GM21619 (cell line): ENCODE measurements around the gene GCSAM.

Experiments
- ATAC-seq: cut with Tn5 transposase; IDR thresholded peaks from one replicate; pipeline ENCODE4 v1.9.1; 2021; ENCODE audit not compliant: unreplicated experiment

GCSAM gene

GRCh38 chr3:112132975-112133448, at the start of gene GCSAM:
TSS of gene GCSAM (minus strand) at chr3:112133248. CDS start at chr3:112133120, 128 bp downstream.
- ATAC-seq: peak; percentile 72

GRCh38 chr3:112175646-112176045, 42.6 kb upstream of the GCSAM start:
- ATAC-seq: no peak

- no peak for ATAC-seq
These were observed 42.0 kb upstream of the GCSAM start for GRCh38 chr3:112175037-112175436.

- ATAC-seq: no peak
These were observed 38.1 kb upstream of the GCSAM start for GRCh38 chr3:112171144-112171543.

DNA sequence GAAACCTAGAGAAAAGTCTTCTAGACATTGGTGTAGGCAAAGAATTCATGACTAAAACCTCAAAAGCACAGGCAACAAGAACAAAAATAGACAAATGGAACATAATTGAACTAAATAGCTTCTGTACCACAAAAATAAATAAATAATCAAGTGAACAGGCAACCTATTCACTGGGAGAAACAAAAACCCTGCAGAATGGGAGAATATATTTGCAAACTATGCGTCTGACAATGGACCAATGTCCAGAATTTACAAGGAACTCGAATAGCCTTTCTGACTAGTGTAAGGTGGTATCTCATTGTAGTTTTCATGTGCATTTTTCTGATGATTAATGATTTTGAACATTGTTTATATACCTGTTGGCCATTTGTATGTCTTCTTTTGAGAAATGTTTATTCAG, 37.0 kb upstream of the GCSAM start:
- ATAC-seq: no peak

GRCh38 chr3:112167758-112168157, 34.7 kb upstream of the GCSAM start:
- peak; percentile 78 for ATAC-seq

DNA sequence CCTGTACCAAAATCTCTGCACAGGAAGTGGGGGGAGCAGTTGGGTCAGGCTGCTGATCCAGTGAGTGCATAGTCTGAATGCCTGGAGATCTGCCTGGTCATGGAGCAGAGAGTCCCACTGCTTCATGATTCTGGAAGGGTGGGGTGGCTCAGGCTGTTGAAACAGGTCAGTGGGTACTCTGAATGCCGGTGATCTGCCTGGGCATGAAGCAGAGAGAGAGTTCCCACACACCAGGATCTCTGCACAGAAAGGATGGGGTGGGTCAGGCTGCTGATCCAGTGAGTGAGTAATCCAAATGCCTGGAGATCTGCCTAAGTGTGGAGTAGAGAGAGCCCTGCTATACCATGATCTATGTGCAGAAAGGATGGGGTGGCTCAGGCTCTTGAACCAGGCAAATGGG, 16.1 kb upstream of the GCSAM start:
- no peak for ATAC-seq

DNA sequence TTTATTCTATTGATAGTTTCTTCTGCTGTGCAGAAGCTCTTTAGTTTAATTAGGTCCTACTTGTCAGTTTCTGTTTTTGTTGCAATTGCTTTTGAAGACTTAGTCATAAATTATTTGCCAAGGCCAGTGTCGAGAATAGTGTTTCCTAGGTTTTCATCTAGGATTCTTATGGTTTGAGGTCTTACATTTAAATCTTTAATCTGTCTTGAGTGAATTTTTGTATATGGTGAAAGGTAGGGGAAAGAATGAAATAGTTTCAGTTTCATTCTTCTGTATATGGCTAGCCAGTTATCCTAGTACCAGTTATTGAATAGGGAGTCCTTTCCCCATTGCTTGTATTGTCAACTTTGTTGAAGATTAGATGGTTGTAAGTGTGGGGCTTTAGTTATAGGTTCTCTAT, 10.6 kb upstream of the GCSAM start:
- no peak for ATAC-seq

DNA sequence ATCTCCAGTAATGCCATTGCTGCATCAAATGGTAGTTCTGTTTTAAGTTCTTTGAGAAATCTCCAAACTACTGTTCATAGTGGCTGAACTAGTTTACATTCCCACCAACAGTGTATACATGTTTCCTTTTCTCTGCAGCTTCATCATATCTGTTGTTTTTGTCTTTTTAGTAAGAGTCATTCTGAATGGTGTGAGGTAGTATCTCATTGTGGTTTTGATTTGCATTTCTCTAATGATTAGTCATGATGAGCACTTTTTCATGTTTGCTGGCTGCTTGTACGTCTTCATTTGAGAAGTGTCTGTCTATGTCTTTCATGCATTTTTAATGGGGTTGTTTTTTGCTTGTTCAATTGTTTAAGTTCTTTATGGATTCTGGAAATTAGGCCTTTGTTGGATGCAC, 10.2 kb upstream of the GCSAM start:
- no peak for ATAC-seq

GRCh38 chr3:112141293-112141692, 8.2 kb upstream of the GCSAM start:
- no peak for ATAC-seq

DNA sequence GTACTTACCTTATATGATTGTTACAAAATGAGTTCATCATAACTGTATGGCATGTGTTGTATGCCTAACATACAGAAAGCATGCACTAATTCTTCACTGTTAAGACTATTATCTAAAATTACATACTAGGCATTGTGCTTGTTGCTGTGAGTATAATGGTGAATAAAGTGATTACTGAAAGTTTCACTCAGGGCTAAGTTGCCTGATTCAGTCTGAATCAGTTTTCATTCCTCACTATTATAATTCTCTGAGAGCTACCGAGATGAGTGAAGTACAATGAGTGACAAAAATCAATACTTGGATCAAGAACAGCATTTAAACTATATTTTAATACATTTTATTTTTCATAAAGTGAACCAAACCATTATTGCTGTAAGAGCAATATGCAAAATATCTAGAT, 7.5 kb upstream of the GCSAM start:
- no peak for ATAC-seq

DNA sequence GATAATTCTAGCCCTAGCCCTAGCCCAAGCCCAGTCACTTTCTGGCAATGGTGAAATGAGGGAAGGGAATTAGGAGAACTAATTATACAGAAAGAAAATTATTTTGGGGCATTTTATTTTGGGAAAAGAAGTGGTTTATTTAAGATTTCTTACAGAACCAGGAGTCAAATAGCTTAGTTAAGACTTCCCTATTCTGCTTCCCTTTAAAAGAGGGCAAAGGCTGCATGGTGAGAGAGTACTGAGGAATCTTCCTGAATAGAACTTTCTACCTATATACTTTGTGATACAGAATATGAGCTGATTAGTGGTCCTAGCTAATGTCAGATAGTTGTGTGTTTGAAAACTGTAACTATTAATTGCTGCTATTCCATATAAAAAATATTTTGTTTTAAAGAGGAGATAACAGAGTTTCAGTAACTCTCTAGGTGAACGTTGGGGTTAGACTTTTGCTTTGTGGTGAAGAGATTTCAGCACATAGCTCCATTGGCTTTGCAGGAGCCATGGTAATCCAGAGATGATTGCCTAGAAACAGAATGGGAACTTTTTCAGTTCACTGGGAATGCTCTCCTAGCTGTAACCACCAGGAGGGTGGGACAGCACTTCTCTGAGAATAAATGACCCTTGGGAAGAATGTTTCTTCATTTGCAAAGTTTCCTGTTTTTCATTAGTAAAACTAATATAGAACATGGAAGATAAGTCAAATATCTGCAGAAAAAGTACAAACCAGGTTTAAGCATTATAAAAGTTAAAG, 5.3 kb upstream of the GCSAM start:
- no peak for ATAC-seq

DNA sequence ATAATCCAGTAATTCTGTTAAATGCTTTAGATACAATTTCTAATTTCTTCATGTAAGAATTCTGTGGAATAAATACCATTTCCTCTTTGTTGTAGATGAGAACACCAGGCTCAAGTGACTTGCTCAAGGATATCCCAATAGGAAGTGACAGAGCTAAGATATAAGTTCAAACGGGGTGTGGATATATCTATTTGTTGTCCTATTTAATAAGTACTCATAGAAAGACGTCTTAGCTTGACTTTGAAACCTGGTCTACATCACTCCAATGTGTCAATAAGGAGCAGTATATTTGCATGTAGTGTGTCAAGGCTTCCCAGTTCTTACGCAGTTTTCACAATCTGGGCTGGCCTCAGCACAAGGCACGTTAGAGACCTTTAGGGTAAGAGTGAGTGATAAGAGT, 4.7 kb upstream of the GCSAM start:
- no peak for ATAC-seq

DNA sequence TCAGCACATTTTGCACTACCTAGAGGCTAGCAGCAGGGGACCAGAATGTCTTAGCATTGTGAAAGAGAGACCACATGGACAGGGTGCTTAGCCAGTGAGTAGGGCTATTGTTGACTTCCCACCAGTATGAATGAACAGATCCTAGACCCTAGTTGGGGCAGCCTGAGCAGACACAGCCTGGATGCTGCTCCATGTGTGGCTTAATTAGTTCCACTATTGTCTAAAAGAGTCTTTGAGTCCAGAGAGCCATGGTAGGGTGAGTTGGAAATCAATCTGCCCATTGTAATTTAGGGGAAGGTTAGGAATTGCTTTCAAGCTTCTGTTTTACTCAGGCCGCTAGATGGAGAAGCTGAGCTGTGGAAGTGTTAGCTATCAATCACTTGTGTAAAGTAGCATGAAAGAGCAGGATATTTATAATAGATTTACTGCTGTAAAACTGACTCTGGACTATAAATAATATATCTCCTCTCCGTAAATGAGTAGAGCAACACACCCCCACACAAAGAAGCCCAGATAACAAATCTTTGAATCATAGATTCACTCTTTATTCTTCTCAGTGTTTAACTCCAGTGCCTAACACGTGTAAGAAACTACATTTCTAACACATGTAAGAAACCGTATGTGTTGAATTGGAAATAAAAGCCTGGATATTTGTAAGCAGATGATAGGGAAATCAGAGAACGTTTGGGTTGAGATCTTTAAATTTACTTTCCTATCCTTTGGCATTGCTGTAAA, 4.1 kb upstream of the GCSAM start:
- no peak for ATAC-seq

DNA sequence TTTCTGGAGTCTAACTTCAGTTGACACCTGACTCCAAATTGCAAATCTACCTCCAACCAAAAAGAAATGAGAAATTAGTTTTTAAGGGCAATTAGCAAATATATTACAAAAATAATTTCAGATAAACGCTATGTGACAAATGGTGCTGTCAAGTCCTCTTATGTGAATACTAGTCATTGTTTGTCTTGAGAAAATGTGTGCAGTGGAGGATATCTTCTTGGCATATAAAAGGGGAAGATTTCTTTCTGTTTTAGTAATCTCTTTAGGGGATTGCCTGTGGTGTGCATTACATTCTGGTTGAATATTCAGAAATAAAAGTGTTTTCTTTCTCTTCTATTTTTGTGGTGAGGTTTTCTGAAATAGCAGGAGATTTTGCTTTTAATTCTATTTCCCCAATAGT, 3.0 kb upstream of the GCSAM start:
- ATAC-seq: no peak

DNA sequence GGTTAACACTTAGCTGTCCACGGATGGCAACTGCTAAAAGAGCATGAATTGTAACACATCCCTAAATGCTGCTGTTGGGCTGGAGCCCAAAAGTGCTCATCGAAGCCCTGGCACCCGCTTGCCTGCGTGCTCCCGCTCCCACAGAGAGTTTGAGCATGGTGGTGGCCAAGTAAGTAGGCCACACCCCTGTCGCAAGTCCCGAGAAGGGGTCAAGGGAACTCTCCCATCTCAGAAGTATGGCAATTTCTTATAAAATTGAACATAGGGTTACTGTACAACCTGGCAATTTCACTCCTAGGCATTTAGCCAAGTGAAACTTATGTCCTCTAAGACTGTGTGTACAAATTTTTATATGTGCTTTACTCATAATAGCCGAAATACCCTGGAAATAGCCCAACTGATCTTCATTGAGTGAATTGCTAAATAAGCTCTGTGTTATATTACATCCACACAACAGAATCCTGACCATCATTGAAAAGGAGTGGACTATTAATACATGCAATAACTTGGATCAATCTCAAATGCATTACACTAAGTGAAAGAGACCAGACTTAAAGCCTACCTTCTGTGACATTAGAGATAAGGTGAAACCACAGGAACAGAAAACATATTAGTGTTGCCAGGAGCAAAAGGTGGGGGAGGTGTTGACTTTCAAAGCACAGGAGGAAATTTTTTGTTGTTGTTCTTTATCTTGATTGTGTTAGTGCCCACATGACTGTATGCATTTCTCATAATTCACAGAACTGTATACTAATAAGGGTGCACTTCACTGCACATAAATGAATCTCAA, 1.5 kb upstream of the GCSAM start:
- no peak for ATAC-seq

DNA sequence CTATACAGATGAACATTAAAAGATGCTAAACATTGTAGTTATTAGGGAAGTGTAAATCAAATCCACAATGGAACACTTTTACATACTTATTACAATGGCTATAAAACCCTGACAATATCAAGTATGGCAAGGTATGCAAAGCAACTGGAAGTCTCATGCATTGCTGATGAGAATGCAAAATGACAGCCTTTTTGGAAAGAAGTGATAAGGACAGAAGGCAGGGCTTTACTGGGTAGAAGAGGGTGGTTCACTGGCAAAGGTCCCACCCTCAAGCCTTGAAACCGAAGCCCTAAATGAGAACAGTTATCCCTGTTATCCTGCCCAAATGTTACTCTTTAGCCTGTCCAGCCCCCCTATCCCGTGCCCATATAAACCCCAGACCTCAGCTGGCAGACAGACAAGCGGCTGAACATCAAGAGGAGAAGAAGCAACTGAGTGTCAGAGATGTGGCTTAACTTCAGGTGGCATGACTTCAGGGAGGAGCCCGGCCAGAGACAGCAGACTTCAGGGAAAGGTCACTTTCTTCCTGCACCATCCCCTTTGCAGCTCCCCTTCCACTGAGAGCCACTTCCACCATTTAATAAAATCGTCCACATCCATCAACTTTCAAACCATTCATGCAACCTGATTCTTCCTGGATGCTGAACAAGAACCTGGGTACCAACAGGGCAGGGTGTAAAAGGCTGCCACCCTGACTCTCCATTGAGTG, 732 bp upstream of the GCSAM start:
- ATAC-seq: no peak

GRCh38 chr3:112132554-112132953, 494 bp downstream of the GCSAM start:
- ATAC-seq: no peak

DNA sequence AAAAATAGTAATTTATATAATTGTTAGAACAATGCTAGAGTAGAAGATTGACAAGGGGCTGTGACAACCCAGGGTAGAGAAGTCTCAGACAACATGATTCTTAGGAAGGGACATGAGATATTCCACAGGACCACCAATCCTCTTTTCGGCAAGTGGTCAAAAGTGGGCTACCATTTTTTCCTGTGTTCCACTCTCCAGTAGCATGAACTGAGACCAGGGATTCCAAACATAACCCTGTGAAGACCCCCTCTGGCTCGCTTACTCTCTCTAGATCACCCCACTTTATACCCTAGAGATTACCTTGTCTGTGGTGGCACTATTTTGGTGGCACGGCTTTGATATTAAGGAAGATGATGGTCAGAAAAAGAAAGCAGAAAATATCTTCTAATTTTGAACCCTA, 960 bp downstream of the GCSAM start:
- no peak for ATAC-seq

DNA sequence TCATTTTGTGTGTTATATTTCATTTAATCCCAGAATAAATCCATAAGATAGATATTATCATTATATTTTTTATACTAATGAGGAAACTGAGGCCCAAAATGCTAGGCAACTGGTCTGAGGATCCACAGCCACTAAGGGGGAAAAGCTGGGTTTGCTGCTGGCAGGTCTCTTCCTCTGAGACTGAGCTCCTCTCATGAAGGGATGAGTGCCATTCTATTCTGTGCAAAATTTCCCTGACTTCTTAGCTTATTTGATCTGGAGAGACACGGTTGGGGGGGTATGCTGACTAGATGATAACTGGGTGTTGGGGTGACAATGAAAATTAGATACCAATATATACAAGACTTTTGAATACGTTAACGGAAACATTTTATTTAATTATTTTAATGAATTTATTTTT, 1.9 kb downstream of the GCSAM start:
- ATAC-seq: no peak

DNA sequence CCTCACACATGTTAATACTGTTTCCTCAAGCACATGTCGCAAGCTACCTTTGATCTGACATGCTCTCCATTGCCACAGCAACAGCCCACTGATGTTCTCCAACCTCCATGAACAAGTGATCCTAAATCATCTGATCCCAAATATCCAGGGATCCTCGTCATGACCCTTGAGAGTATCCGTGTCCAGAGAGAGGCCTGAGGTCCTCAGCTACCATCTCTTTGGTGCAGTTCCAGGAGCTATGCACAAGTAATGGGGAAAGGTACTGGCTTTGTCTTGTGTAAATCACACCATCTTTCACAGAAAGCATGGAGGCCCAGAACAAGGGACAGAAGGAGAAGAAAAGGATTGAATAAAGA, 2.4 kb downstream of the GCSAM start:
- ATAC-seq: no peak
